ENCODE measurements around the gene PSMG3. TPM values are rescaled to one million over a fixed set of nuclear protein-coding genes. Genes with fewer than 3 reads are reported as not detected.
"Not testable (repeated sequence)": the region's sequence is repeated elsewhere in the genome, so short reads cannot be mapped to it uniquely, and the experiment has no call there.

The PSMG3 gene
- total RNA-seq, 1 donor from 2014 or later: 17.5 TPM

GRCh38 chr7:1584700-1585099, 14.9 kb upstream of the PSMG3 start:
- no peak for DNase-seq (ENCODE audit: low spot score)
- intact Hi-C loops (cut with DNase I): loop anchor here (5.0 kb wide), 1 partner anchor 628 kb away; no protein-coding TSS in a partner anchor
- ATAC-seq: no peak

- intact Hi-C loops (cut with DNase I): loop anchor here (5.0 kb wide), 1 partner anchor 629 kb away; no protein-coding TSS in a partner anchor
- not testable (repeated sequence) for ATAC-seq; DNase-seq (ENCODE audit: low spot score)
Observed at GRCh38 chr7:1583241-1583930, 13.6 kb upstream of the PSMG3 start.

- no peak for ATAC-seq
- DNase-seq (ENCODE audit: low spot score): no peak
- intact Hi-C loops (cut with DNase I): loop anchor here (5.0 kb wide), 1 partner anchor 632 kb away; no protein-coding TSS in a partner anchor
Observed at GRCh38 chr7:1580422-1581030, 10.7 kb upstream of the PSMG3 start.

DNA sequence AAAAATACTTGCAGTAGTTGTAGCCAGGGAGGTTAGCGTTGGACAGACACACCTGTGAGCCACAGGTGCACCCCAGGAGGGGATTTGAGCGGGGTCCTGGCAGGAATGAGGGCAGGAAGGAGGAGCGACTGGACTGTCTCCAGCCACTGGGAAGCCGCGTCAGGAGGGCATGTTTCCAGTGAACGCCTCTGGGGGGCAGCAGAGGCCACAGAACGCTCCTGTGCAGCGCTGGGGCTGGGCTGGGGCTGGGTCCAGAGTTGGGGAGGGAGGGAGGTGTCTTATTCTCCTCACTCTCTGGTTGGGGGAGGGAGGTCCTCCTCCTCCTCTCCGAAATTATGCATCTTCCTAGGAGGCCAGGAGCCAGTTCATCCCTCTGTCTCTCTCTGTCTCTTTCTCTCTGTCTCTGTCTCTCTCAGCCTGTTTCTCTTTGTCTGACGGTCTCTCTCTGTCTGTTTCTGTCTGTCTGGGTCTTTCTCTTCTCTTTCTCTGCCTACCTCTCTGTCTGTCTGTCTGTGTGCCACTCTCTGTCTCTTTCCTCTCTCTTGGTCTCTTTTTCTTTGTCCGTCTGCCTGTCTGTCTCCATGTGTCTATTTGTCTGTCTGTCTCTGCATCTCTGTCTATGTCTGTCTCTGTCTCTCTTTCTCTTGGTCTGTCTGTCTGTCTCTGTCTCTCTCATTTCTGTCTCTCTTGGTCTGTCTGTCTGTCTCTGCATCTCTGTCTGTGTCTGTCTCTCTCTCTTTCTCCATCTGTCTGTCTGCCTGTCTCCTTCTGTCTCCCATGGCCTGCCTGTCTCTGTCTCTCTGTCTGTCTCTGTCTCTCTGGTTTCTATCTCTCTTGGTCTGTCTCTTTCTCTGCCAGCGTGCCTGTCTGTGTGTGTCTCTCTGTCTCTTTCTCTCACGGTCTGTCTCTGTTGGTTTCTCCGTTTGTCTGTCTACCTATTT, 9.9 kb upstream of the PSMG3 start:
- intact Hi-C loops (cut with DNase I): loop anchor here (5.0 kb wide), 1 partner anchor 633 kb away; no protein-coding TSS in a partner anchor
- peak; percentile 92 for ATAC-seq
- peak; percentile 86 for DNase-seq (ENCODE audit: low spot score)

DNA sequence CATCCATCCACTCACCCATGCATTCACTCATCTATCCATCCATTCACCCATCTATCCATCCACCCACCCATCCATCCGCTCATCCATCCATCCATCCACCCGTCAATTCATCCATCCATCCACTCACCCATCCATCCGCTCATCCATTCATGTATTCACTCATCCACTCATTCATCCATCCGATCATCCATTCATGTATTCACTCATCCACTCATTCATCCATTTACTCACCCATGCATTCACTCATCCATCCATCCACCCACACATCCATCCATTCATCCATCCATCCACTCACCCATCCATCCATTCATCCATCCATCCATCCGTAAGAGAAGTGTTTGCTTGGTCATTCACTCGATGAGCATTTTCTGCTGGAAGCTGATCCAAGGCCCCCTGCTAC, 8.7 kb upstream of the PSMG3 start:
- DNase-seq (ENCODE audit: low spot score): no peak
- intact Hi-C loops (cut with DNase I): no loop called here
- no peak for ATAC-seq

DNA sequence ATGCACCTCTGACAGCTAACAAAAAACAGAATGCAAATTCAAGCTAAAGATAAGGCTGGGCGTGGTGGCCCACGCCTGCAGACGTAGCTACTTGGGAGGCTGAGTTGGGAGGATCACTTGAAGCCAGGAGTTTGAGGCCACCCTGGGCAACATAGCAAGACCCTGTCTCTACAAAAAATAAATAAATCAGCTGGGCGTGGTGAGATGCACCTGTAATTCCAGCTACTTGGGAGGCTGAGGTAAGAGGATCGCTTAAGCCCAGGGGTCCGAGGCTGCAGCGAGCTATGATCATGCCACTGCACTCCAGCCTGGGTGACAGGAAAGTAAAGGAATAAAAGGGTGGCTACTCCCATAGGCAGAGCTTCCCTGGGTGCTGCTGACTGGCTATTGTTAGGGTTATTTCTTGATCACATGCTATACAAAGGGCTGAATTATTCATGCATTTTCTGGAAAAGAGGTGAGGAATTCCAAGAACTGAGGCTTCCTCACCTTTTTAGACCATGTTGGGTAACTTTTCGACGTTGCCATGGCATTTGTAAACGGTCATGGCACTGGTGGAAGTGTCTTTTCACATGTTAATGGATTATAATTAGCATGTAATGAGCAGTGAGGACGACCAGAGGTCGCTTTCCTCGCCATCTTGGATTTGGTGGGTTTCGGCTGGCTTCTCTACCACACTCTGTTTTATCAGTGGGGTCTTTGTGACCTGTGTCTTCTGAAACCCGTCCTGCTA, 6.9 kb upstream of the PSMG3 start:
- DNase-seq (ENCODE audit: low spot score): no peak
- intact Hi-C loops (cut with DNase I): no loop called here
- no peak for ATAC-seq

GRCh38 chr7:1575809-1576208, 6.0 kb upstream of the PSMG3 start:
- DNase-seq (ENCODE audit: low spot score): no peak
- no peak for ATAC-seq
- intact Hi-C loops (cut with DNase I): no loop called here

GRCh38 chr7:1572111-1572822, 2.4 kb upstream of the PSMG3 start:
- DNase-seq (ENCODE audit: low spot score): no peak
- ATAC-seq: no peak
- intact Hi-C loops (cut with DNase I): no loop called here

- ATAC-seq: no peak
Observed at GRCh38 chr7:1569440-1569832, 396 bp downstream of the PSMG3 start.

DNA sequence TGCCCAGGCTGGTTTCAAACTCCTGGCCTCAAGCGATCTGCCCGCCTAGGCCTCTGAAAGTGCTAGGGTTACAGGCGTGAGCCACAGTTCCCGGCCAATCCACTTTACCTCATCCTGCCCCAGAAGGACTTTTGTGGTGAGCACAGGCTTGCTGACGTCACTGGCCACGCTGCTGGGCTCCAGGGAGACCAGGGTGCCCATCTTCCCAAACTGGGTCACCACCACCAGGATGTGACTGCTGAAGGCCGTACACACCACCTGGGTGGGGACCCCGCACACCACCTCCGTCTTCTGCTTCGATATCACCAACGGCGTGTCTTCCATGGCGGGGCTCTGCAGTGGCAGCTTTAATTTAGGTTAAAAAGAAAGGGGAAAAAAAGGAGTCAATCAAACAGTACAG, 816 bp downstream of the PSMG3 start:
- no peak for DNase-seq (ENCODE audit: low spot score)
- ATAC-seq: no peak
- intact Hi-C loops (cut with DNase I): loop anchor here (10.0 kb wide), 1 partner anchor 64 kb away; the partner anchor contains the start of gene INTS1

More at GRCh38 chr7:1569440-1569832, 396 bp downstream of the PSMG3 start:
- intact Hi-C loops (cut with DNase I): loop anchor here (10.0 kb wide), 1 partner anchor 65 kb away; the partner anchor contains the start of gene INTS1
- no peak for DNase-seq (ENCODE audit: low spot score)

DNA sequence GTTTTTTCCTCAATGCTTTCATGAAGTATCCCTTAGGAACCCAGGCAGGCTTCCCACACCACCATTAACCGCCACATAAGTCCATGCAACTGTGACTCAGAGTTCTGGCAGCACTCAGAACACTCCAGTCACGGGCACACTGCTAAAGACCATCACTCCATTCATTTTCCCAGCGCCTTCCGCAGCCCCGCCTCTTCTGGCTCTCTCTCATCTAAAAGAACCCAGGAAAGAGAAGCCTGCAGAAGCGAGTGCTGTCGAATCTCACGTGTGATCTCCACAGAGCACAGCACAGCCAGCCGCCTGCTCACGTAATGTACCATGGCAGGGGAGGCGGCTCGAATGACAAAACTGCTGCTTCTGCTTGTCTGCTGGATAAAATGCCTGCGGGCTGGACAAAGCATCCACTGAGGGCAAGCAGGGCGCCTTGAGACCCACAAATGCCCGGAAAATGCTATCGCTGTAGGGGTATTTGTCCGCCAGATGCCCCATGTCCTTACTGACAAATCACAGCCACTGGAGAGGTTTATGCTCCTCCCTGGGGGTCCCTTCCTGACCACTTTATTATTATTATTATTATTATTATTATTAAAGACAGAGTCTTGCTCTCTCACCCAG, 1.8 kb downstream of the PSMG3 start:
- intact Hi-C loops (cut with DNase I): loop anchor here (10.0 kb wide), 1 partner anchor 63 kb away; the partner anchor contains the start of gene INTS1
- DNase-seq (ENCODE audit: low spot score) (no peak), ATAC-seq (no peak)

- intact Hi-C loops (cut with DNase I): loop anchor here (10.0 kb wide), 1 partner anchor 62 kb away; the partner anchor contains the start of gene INTS1
- DNase-seq (ENCODE audit: low spot score): no peak
- ATAC-seq: no peak
Observed at GRCh38 chr7:1567049-1567771, 2.6 kb downstream of the PSMG3 start.

GRCh38 chr7:1566687-1567048, 3.2 kb downstream of the PSMG3 start:
- no peak for DNase-seq (ENCODE audit: low spot score)
- intact Hi-C loops (cut with DNase I): loop anchor here (10.0 kb wide), 1 partner anchor 62 kb away; the partner anchor contains the start of gene INTS1
- no peak for ATAC-seq

- no peak for DNase-seq (ENCODE audit: low spot score)
- ATAC-seq: no peak
- intact Hi-C loops (cut with DNase I): loop anchor here (10.0 kb wide), 1 partner anchor 60 kb away; the partner anchor contains the start of gene INTS1
Observed at GRCh38 chr7:1564603-1565022, 5.2 kb downstream of the PSMG3 start.

DNA sequence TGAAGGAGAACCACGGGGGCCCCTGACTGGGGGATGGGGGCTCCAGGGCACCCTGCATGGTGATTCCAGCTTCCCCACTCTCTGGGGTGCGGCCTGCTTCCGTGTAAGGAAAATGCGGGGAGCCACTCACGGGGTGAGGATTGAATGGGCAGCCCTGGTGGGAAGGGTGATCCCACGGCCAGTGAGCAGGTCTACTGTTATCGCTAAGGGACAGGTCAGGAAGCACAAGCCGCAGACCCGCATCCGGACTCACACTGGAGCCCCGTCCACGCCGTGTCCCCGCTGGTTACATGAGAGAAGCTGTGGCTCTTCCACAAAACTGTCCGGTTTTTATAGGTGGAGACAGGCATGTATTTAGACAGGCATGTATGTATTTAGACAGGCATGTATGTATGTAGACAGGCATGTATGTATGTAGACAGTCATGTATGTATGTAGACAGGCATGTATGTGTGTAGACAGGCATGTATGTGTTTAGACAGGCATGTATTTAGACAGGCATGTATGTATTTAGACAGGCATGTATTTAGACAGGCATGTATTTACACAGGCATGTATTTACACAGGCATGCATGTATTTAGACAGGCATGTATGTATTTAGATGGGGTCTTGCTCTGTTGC, 5.7 kb downstream of the PSMG3 start:
- ATAC-seq: no peak
- no peak for DNase-seq (ENCODE audit: low spot score)
- intact Hi-C loops (cut with DNase I): loop anchor here (10.0 kb wide), 1 partner anchor 59 kb away; the partner anchor contains the start of gene INTS1

DNA sequence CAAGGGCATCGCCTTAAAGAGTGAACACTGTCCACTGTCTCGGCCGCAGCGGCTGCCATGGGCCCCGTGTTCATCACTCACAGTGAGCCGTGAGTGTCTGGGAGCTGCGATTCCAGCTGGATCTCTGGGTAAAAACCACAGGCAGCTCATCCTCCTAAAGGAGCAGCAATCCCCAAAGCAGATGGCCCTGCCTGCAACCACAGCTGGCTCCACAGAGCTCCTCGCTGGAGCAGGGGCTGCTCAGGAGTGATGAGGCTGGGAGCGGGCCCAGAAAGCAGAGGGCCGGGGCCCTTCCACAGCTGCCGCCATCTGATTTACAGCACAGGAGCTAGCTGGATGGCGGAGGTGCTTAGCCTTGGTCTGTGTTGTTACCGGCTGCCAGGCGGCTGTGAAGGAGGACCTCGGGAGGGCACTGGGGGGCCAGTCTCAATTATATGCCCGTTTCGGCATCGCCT, 7.2 kb downstream of the PSMG3 start:
- intact Hi-C loops (cut with DNase I): loop anchor here (10.0 kb wide), 1 partner anchor 58 kb away; the partner anchor contains the start of gene INTS1
- ATAC-seq: no peak
- no peak for DNase-seq (ENCODE audit: low spot score)
